GM19193 (cell line): ENCODE measurements around the gene PIK3R1.

ENCODE experiments used
- POLR2A ChIP-seq: IDR thresholded peaks from 4 replicates; pipeline ENCODE4 v1.6.1; 2011; ENCODE audit not compliant: insufficient read depth, insufficient read length; ENCODE audit errors: extremely low read depth

Gene PIK3R1

GRCh38 chr5:68251386-68251785 lies 35.8 kb downstream of the PIK3R1 start:
- no peak for TF ChIP-seq POLR2A

DNA sequence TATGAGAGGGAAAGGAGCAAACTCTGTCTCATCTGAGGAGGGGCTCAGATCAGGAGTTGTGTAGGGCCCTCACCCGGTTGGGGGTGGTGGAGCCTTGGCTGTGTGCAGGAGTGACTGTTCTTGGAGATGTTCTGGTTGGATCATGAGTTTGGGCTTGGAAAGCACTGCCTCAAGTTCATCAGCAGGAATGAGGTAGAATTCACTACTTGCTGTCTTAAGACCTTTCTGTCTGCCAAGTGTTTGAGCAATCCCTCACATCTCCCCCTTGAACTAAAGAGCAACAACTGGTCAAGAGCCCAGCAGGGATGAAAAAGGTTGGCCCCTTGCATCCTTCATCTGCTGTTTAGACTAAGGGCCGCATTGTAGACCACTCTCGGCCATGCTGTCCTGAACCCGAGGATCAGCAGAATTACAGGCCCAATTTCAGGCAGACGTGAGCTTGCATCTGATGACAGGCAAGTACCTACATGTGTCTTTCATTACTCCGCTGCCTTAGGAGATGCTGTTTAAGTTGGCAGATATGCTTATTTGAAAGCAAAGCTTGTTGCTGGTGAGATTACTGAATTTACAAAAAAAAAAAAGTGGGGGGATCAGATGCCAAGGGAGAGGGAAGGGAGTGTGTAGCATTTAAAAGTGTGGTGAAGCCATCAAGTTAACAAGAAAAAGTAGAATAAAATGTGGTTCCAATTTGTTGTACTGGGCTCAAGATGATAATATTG lies 36.4 kb downstream of the PIK3R1 start:
- TF ChIP-seq POLR2A = no peak

- no peak for TF ChIP-seq POLR2A
Observed at GRCh38 chr5:68252673-68253623, 37.4 kb downstream of the PIK3R1 start.

DNA sequence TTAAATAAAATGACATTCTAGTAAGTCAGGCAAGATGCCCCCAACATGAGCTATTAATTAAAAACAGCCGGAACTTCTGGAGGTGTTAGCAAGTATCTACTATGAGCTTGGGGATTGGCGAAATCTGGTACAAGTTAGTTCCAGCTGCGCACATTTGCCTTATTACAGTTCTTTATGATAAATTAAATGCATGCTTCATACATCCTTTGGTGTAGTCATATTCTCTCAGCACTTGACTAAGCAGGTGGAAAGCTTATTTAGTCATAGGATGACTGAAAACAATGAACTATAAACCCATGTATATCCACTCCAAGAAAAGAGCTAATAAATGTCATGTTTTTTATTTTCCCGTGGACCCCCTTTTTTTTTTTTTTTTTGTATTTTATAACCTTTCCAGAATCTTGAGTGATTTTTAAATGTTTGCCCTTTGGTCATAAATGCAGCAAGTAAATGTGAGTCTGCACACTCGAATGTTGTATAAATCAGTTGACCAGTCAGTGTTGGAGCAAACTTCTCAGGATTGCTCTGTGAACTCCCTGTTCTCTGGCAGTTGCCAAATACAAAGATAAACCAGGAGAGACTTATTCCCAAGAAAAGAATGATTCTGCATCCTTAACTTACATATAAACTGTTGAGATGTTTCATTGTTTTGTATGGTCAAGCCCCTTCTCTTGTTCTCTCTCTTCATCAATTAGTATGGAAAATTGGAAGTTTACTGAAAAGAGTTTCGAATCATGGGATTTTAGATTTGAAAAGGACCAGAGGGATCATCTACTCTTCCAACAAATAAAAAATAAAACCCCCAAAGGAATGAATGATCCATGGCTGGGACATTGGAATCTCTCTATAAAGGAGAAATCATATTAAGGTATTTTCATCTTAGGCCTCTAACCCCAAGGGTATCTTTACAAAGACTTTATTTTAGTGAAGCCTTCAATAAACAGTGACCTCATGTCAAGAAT lies 38.3 kb downstream of the PIK3R1 start:
- TF ChIP-seq POLR2A = no peak

DNA sequence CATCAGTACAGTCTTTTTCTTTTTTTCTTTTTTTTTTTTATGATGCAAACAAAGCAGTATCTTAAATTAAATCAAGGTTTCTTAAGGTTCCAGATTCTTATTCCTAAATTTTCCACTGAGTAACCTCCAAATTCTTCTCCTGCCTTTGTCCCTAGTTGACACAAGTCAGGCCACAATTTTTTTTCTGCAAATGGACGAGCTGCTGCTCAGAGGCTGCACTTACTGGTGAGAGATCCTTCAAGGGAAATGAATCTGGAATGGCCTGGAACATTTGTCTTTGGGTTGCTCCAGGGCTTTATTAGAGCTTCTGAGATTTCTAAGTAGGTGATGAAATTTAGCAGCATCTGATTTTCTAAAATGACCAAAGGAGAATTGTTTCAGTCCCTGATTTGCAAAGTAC lies 39.3 kb downstream of the PIK3R1 start:
- no peak for TF ChIP-seq POLR2A

- TF ChIP-seq POLR2A = no peak
Observed at GRCh38 chr5:68255305-68256120, 40.0 kb downstream of the PIK3R1 start.

GRCh38 chr5:68257210-68257609 lies 41.7 kb downstream of the PIK3R1 start:
- TF ChIP-seq POLR2A = no peak

- no peak for TF ChIP-seq POLR2A
Observed at GRCh38 chr5:68258531-68258930, 43.0 kb downstream of the PIK3R1 start.

DNA sequence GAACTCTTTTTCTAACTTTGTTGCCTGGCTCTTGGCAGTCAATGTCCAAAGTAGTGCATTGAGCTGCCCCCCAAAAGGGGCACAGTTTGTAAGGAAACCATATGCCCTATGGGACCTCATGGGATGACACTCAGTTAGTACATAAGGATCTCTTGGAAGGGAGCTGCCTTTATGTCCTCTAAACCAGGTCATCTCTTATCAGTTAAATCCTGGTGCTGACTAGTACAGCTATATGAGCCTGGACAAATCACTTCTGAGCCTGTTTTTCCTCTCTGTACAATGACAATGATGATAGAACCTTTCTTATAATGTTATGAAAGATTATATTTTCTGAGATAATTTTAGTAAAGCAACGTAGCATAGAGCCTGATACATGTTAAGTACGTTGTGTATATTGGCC lies 44.1 kb downstream of the PIK3R1 start:
- TF ChIP-seq POLR2A = no peak

DNA sequence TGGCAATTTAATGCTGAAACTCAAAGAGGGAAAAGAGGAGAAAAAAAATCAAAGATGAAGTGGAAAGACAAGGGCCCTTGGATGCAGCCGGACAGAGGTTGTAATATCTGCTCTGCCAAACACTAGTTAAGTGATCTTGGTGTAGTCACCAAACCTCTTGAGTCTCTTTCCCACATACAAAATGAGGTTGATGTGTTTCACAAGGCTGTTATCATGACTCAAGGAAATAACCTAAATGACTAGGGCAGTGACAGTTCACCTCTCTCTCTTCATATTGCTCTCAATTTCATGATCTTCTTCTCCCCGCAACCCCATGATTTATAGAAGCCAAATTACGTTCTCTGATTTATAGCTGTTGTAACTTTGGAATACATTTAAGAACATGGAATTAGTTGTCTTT lies 44.9 kb downstream of the PIK3R1 start:
- TF ChIP-seq POLR2A = no peak

- no peak for TF ChIP-seq POLR2A
Observed at GRCh38 chr5:68261169-68261568, 45.6 kb downstream of the PIK3R1 start.

- no peak for TF ChIP-seq POLR2A
Observed at GRCh38 chr5:68261569-68262065, 46.1 kb downstream of the PIK3R1 start.

DNA sequence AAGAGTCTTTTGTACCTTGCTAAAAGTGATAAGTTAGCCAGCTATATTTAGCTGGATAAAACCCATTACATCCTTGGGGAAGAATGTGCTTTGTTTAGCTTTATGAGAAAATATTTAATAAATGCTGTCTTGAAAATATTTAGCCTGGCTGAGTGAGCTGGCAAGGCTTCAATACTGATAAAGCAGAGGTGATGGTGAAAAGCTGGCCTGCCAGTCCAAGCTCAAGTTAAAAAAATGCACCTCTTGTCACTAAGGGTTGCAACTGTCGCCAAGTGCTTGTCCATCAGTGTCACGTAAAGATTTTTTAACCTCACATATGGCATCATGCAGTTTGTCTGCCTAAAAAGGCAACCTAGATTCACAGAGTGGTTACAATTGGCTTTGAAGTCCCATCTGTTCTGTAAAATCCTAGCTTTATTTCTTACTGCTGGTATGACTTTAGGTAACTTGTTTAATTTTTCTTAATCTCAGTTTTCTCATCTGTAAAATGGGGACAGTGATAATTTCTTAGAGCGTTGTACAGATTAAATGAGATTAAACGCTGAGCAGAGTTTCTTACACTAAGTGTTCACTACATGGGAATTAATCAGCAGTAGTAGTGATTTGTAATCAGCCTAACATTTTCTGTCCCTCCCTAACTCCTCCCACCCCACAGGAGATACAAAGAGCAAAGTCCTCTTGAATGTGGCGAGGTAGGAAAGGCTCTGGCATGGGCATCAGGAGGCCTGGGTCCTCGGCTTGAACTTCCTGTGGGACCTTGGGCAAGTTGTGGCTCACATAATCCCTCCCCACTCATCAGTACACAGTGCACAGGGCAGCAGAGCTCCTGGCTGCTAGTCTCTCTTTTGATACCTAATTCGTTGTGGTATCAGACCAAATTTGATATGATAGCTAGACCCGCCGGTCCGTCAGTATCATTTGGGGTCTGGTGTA lies 48.7 kb downstream of the PIK3R1 start:
- no peak for TF ChIP-seq POLR2A
